ENCODE results near the gene TLE1. TPM values are rescaled to one million over a fixed set of nuclear protein-coding genes. Genes with fewer than 3 reads are reported as not detected.

Gene TLE1
- total RNA-seq, 6 experiments from 2014 or later, result 6.7 to 15.3 (median 13.0) TPM

DNA sequence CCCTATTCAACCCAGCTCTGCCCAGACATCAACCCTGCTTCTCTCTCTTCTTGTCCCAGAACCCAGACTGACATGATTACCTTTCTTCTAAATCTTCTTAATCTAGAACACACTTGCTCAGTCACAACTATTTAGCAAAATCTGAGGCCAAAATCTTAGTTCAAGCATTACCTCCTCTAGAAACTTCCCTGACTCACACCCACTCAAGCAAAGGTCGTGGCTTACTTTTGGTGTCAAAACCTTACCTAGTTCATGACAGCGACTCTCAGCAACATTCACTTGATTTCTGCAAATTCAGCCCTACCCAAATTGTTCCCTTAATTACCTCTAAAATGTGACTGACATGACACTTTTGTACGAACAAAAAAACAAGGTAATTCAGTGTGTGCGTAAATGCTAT is 130.2 kb downstream of the TLE1 start:
- DNase-seq, result no peak
- Mint-ChIP-seq H3K36me3 (ENCODE audit: low read depth) (no peaks in the 10 kb centered on the region), H3K27ac (peak overlapping the region; percentile 92), H3K27me3 (ENCODE audit: insufficient read depth) (no peaks in the 10 kb centered on the region; the same call in 1 of the 2 replicates), H3K4me1 (ENCODE audit: low read depth) (peaks cover 61% of the 10 kb centered on the region), H3K4me3 (peak overlapping the region; percentile 38), H3K9me3 (no peaks in the 10 kb centered on the region)
- no peak for TF ChIP-seq CTCF (IDR thresholded peaks at IDR 0.05)

DNA sequence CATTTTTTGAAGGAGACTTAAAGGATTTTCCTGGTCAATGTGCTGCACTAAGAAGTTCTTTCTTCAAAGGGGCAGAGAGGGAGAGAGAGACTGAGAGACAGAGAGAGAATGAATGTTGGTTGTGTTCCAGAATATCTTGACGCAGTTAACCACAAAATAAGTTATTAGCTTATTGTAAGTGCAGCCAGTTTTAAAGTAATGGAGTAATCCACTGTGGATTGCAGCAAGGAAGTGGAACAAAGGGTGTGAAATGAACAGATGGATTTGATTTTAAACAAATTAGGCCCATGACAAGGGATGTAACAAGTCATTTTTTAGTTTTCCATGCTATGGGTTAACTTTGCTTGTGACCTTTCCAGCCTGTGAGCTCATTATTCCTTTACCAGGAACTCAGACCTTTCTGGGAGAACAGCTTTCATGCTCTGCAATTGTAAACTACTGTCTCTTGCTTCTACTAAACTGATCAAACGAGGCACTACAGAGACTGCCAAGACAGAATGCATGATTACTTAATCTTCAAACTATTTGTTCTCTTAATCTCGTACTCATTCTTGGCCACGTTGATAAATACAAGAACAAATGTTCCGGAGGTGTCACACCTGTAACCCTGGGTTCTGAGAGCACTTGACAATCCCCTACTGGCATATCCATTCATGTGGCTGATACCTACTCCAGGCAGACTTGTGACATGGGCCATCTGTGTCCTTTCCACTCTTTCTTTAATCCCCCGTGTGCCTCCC is 131.1 kb downstream of the TLE1 start:
- TF ChIP-seq CTCF (IDR thresholded peaks at IDR 0.05), result no peak
- peaks cover 56% of the 10 kb centered on the region for H3K4me1 Mint-ChIP-seq (ENCODE audit: low read depth)
- H3K4me3 Mint-ChIP-seq, result peak overlapping the region; percentile 46
- no peaks in the 10 kb centered on the region for H3K9me3 Mint-ChIP-seq
- no peaks in the 10 kb centered on the region for H3K36me3 Mint-ChIP-seq (ENCODE audit: low read depth)
- peak overlapping the region; percentile 92 for H3K27ac Mint-ChIP-seq
- no peaks in the 10 kb centered on the region; the same call in 1 of the 2 replicates for H3K27me3 Mint-ChIP-seq (ENCODE audit: insufficient read depth)
- DNase-seq, result peak; percentile 63

DNA sequence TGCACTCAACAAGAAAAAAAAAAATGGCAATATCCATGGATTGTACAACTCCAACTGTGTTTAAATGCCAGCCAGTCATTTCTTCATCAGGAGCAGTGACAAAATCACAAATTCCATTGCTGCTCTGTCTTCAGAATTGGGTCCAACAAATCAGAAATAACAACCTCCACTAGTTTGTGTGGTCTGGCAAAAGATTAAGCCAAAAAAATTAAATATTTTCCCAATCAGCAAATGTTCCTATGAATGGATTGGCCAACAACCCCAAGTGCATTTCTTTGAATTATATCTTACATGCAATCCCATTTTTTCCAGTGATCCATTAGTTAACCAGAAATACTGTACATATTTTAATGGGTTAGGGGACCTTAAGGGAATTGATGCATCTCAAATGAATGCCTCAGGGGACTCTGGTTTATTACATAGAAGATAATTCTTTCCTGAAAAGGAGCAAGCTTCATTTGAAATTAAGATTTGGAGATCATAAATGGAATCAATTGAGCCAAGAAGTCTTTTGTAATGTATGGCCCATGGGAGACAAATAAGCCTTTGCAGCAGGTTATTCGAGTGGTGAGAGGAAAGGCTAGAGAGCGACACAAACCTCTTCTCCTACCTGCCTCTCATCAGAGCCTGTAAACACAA is 131.8 kb downstream of the TLE1 start:
- Mint-ChIP-seq H3K27me3 (ENCODE audit: insufficient read depth) (no peaks in the 10 kb centered on the region; the same call in 1 of the 2 replicates), H3K36me3 (ENCODE audit: low read depth) (no peaks in the 10 kb centered on the region), H3K4me1 (ENCODE audit: low read depth) (peaks cover 49% of the 10 kb centered on the region), H3K4me3 (peak overlapping the region; percentile 46), H3K27ac (peak overlapping the region; percentile 92), H3K9me3 (no peaks in the 10 kb centered on the region)
- TF ChIP-seq CTCF (IDR thresholded peaks at IDR 0.05), result no peak
- DNase-seq, result no peak

GRCh38 chr9:81556923-81557322 is 132.4 kb downstream of the TLE1 start:
- peaks cover 42% of the 10 kb centered on the region for H3K4me1 Mint-ChIP-seq (ENCODE audit: low read depth)
- no peaks in the 10 kb centered on the region for H3K9me3 Mint-ChIP-seq

DNA sequence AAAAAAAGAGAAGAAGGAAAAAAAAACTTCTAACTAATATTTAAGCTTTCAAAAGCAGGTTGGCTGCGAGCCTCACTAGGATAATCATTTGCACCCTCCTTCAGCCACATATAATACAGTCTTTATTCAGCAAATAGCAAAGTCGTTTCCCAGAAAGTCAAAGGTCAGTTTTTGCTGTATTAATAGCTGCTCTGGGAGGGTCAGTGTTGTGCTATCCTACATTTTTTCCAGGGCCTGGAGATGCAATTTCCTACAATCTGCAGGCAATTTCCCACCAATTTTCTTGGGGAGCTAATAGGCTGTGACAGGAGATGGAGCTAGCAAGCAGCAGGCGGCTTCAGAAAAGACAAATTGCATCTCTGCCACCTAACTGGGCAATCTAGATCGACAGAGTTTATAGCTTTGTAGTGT is 136.8 kb downstream of the TLE1 start:
- H3K4me1 Mint-ChIP-seq (ENCODE audit: low read depth), result peaks cover 3% of the 10 kb centered on the region
- H3K36me3 Mint-ChIP-seq (ENCODE audit: low read depth), result no peaks in the 10 kb centered on the region
- no peak overlapping the region for H3K4me3 Mint-ChIP-seq
- TF ChIP-seq CTCF (IDR thresholded peaks at IDR 0.05), result no peak
- DNase-seq, result no peak
- H3K27ac Mint-ChIP-seq, result no peak overlapping the region
- peaks cover 4% of the 10 kb centered on the region for H3K27me3 Mint-ChIP-seq (ENCODE audit: insufficient read depth)
- H3K9me3 Mint-ChIP-seq, result no peaks in the 10 kb centered on the region

More at GRCh38 chr9:81556923-81557322, 132.4 kb downstream of the TLE1 start:
- Mint-ChIP-seq H3K4me3 (no peak overlapping the region), H3K27me3 (ENCODE audit: insufficient read depth) (no peaks in the 10 kb centered on the region; the same call in none of the 2 replicates), H3K27ac (no peak overlapping the region), H3K36me3 (ENCODE audit: low read depth) (no peaks in the 10 kb centered on the region)
- no peak for DNase-seq
- TF ChIP-seq CTCF (IDR thresholded peaks at IDR 0.05), result no peak
